Fibroblast of peridontal ligament (primary cell): ENCODE measurements around the gene USP6.
"Not testable (repeated sequence)": the region's sequence is repeated elsewhere in the genome, so short reads cannot be mapped to it uniquely, and the experiment has no call there.

Experiments
- DNase-seq: peaks from one replicate; pipeline ENCODE4 v3.0.0-alpha.2; 2010; ENCODE audit errors: extremely low read depth

Gene USP6

GRCh38 chr17:5135726-5136579 is 20.1 kb downstream of the USP6 start:
- no peak for DNase-seq

- DNase-seq = not testable (repeated sequence)
Observed at GRCh38 chr17:5136580-5137412, 21.0 kb downstream of the USP6 start.

- not testable (repeated sequence) for DNase-seq
Observed at GRCh38 chr17:5137511-5138197, 21.8 kb downstream of the USP6 start.

GRCh38 chr17:5138198-5138544 is 22.3 kb downstream of the USP6 start:
- not testable (repeated sequence) for DNase-seq

- DNase-seq = no peak
Observed at GRCh38 chr17:5138616-5139457, 23.0 kb downstream of the USP6 start.

GRCh38 chr17:5139458-5139732 is 23.6 kb downstream of the USP6 start:
- DNase-seq = no peak

- DNase-seq = not testable (repeated sequence)
Observed at GRCh38 chr17:5142877-5143276, 27.0 kb downstream of the USP6 start.

GRCh38 chr17:5146122-5146521 is 30.3 kb downstream of the USP6 start:
- not testable (repeated sequence) for DNase-seq

- DNase-seq = not testable (repeated sequence)
Observed at GRCh38 chr17:5160702-5161101, 44.9 kb downstream of the USP6 start.

GRCh38 chr17:5161793-5162192 is 46.0 kb downstream of the USP6 start:
- not testable (repeated sequence) for DNase-seq

GRCh38 chr17:5164436-5164835 is 48.6 kb downstream of the USP6 start:
- no peak for DNase-seq

- not testable (repeated sequence) for DNase-seq
Observed at GRCh38 chr17:5165791-5166564, 50.1 kb downstream of the USP6 start.

- not testable (repeated sequence) for DNase-seq
Observed at GRCh38 chr17:5175027-5175426, 59.2 kb downstream of the USP6 start.

- no peak for DNase-seq
Observed at GRCh38 chr17:5179003-5179402, 63.2 kb downstream of the USP6 start.

- no peak for DNase-seq
Observed at GRCh38 chr17:5181509-5182305, 65.9 kb downstream of the USP6 start.

- no peak for DNase-seq
Observed at GRCh38 chr17:5182597-5183409, 67.0 kb downstream of the USP6 start.

- DNase-seq = no peak
Observed at GRCh38 chr17:5183410-5183793, 67.6 kb downstream of the USP6 start.

- no peak for DNase-seq
Observed at GRCh38 chr17:5184288-5184687, 68.5 kb downstream of the USP6 start.
